22Rv1 (cell line): ENCODE data around the gene NOD1.

Experiments used
- ZFX ChIP-seq: fragments of 450-650 bp; IDR thresholded peaks from 2 replicates; pipeline ENCODE4 v1.6.1; 2017; ENCODE audit warnings: antibody characterized with exemption, borderline replicate concordance
- TF ChIP-seq, protein P1 (sequence below): fragments of 450-650 bp; IDR thresholded peaks from 2 replicates; pipeline ENCODE4 v1.5.1; 2017; ENCODE audit warnings: mild to moderate bottlenecking

GRCh38 chr7:30473903-30474302 is 4.7 kb downstream of the NOD1 start:
- TF ChIP-seq, protein P1, sequence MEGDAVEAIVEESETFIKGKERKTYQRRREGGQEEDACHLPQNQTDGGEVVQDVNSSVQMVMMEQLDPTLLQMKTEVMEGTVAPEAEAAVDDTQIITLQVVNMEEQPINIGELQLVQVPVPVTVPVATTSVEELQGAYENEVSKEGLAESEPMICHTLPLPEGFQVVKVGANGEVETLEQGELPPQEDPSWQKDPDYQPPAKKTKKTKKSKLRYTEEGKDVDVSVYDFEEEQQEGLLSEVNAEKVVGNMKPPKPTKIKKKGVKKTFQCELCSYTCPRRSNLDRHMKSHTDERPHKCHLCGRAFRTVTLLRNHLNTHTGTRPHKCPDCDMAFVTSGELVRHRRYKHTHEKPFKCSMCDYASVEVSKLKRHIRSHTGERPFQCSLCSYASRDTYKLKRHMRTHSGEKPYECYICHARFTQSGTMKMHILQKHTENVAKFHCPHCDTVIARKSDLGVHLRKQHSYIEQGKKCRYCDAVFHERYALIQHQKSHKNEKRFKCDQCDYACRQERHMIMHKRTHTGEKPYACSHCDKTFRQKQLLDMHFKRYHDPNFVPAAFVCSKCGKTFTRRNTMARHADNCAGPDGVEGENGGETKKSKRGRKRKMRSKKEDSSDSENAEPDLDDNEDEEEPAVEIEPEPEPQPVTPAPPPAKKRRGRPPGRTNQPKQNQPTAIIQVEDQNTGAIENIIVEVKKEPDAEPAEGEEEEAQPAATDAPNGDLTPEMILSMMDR: no peak
- TF ChIP-seq ZFX: no peak
